H1 (cell line): Measurements from ENCODE around the gene YRDC.

Experiments
- BRCA1 ChIP-seq: IDR thresholded peaks from 2 replicates; pipeline ENCODE4 v1.6.1; 2012; ENCODE audit warnings: low read depth, low read length, improper control_type of control experiment
- EZH2 ChIP-seq: fragments of 200-600 bp; sonication (generic); IDR thresholded peaks from 2 replicates; pipeline ENCODE4 v1.7.1; 2012; ENCODE audit warnings: low read depth, mild to moderate bottlenecking, moderate library complexity, low read length, inconsistent platforms; ENCODE audit not compliant: severe bottlenecking
- KDM1A ChIP-seq: fragments of 200-600, 300-600 bp; sonication (generic); IDR thresholded peaks from 2 replicates; pipeline ENCODE4 v1.7.1; 2016; ENCODE audit warnings: mild to moderate bottlenecking, low read length, borderline replicate concordance
- PHF8 ChIP-seq: fragments of 200-600 bp; sonication (generic); conservative IDR thresholded peaks from 2 replicates; pipeline ENCODE4 v1.7.1; 2012; ENCODE audit warnings: low read depth, mild to moderate bottlenecking, inconsistent platforms, low read length, moderate library complexity
- POLR2A ChIP-seq, 2 experiments: IDR thresholded peaks; 1 replicate in 1 of 2; 2 replicates in 1 of 2; pipeline ENCODE4 v1.6.1; 2011; ENCODE audit warnings: low read depth in 2 of 2, low read length in 2 of 2, mild to moderate bottlenecking in 2 of 2; ENCODE audit errors: control extremely low read depth in 1 of 2
- POU5F1 ChIP-seq: IDR thresholded peaks from 2 replicates; pipeline ENCODE4 v1.6.1; 2011; ENCODE audit warnings: low read depth, mild to moderate bottlenecking, low read length, moderate library complexity
- SP2 ChIP-seq: IDR thresholded peaks from 2 replicates; pipeline ENCODE4 v1.6.1; 2012; ENCODE audit warnings: mild to moderate bottlenecking, low read length, inconsistent platforms
- TAF7 ChIP-seq: optimal IDR thresholded peaks from 2 replicates; pipeline ENCODE3; 2011; ENCODE audit warnings: low read depth, mild to moderate bottlenecking, inconsistent platforms, low read length, moderate library complexity, borderline replicate concordance
- TEAD4 ChIP-seq: IDR thresholded peaks from 2 replicates; pipeline ENCODE4 v1.6.1; 2012; ENCODE audit warnings: low read depth, low read length, inconsistent platforms, mixed read lengths
- ZNF274 ChIP-seq: IDR thresholded peaks from 2 replicates; pipeline ENCODE4 v1.7.0; 2012; ENCODE audit warnings: low read length, borderline replicate concordance; ENCODE audit errors: extremely low read depth
- TF ChIP-seq, protein P1 (sequence below), 3 experiments: IDR thresholded peaks; 1 replicate in 2 of 3; 2 replicates in 1 of 3; pipeline versions ENCODE4 v1.5.1 to v1.6.1; 2011; ENCODE audit warnings: low read length in 3 of 3, mild to moderate bottlenecking in 3 of 3, inconsistent platforms in 2 of 3, low read depth in 1 of 3, moderate library complexity in 1 of 3; ENCODE audit not compliant: insufficient read depth in 1 of 3; ENCODE audit errors: control extremely low read depth in 1 of 3

- TF ChIP-seq EZH2 (no peak), TAF7 (no peak), POU5F1 (no peak), POLR2A (IDR thresholded peaks at IDR 0.05; ENCODE audit: control extremely low read depth in 1 of 2, low read depth in 2 of 2, low read length in 2 of 2) (0 out of 3 replicates have a peak, but pooled peaks of 1 of the 2 experiments have one; percentile 17), PHF8 (no peak), BRCA1 (no peak), TEAD4 (no peak), ZNF274 (no peak), SP2 (no peak), KDM1A (no peak)
- TF ChIP-seq, protein P1, sequence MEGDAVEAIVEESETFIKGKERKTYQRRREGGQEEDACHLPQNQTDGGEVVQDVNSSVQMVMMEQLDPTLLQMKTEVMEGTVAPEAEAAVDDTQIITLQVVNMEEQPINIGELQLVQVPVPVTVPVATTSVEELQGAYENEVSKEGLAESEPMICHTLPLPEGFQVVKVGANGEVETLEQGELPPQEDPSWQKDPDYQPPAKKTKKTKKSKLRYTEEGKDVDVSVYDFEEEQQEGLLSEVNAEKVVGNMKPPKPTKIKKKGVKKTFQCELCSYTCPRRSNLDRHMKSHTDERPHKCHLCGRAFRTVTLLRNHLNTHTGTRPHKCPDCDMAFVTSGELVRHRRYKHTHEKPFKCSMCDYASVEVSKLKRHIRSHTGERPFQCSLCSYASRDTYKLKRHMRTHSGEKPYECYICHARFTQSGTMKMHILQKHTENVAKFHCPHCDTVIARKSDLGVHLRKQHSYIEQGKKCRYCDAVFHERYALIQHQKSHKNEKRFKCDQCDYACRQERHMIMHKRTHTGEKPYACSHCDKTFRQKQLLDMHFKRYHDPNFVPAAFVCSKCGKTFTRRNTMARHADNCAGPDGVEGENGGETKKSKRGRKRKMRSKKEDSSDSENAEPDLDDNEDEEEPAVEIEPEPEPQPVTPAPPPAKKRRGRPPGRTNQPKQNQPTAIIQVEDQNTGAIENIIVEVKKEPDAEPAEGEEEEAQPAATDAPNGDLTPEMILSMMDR (IDR thresholded peaks at IDR 0.05; ENCODE audit: control extremely low read depth in 1 of 3, insufficient read depth in 1 of 3, low read depth in 1 of 3, low read length in 3 of 3) = no peak
Observed at GRCh38 chr1:37802439-37802838, 5.6 kb downstream of the YRDC start.
